ENCODE data around the gene TC2N. TPM values are rescaled to one million over a fixed set of nuclear protein-coding genes. Genes with fewer than 3 reads are reported as not detected.

TC2N gene
- total and polyA plus RNA-seq, 2 of the 4 experiments (the other 2 are of a cell fraction) = 0.03 to 0.18 TPM

DNA sequence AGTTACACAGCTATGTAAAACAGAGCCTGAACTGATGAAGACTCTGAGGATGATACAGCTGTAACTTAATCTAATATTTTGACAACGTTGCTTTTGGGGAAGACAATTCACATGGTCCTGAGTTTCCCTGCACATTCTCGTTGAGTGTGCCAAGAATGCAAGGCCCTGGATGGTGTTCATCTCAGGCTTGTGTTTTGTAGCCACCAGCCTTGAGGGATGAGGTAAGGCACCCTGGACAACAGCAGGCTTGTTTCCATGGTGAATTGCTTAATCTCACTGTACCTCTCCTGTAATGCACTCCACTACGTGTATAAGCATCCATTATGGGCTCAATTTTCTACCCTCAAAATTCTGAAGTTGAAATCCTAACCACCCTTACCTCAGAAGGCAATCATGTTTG is 137.6 kb downstream of the TC2N start:
- Histone ChIP-seq H3K4me1 (ENCODE audit: control insufficient read depth, insufficient read depth, low read length) (no peaks in the 10 kb centered on the region), H3K56ac (ENCODE audit: extremely low read depth, insufficient read depth, low read length) (no peak overlapping the region), H2AFZ (replicated peaks; ENCODE audit: low read length, poor library complexity) (no peak overlapping the region), H3K4ac (ENCODE audit: low read depth, low read length) (no peak overlapping the region), H3K36me3 (ENCODE audit: control insufficient read depth, insufficient read depth, low read length) (no peaks in the 10 kb centered on the region), H3K27me3 (ENCODE audit: control insufficient read depth, insufficient read depth, low read length) (no peaks in the 10 kb centered on the region), H4K5ac (ENCODE audit: low read depth, low read length) (no peak overlapping the region), H3K4me3 (ENCODE audit: insufficient read depth, low read depth, low read length) (no peak overlapping the region), H3K9me3 (ENCODE audit: control insufficient read depth, insufficient read depth, low read length) (no peaks in the 10 kb centered on the region), H3K4me2 (ENCODE audit: low read depth, low read length) (no peak overlapping the region), H4K8ac (ENCODE audit: low read depth in 2 of 2, low read length in 2 of 2) (no peak overlapping the region), H3K23ac (ENCODE audit: low read depth, low read length) (no peak overlapping the region), H2BK5ac (ENCODE audit: low read depth, low read length, poor library complexity, severe bottlenecking) (no peak overlapping the region), H2AK5ac (ENCODE audit: low read depth, low read length) (no peak overlapping the region), H2AK9ac (replicated peaks; ENCODE audit: low read depth, low read length, poor library complexity) (no peak overlapping the region), H2BK15ac (ENCODE audit: low read depth, low read length) (no peak overlapping the region), H2BK20ac (ENCODE audit: low read depth, low read length) (no peak overlapping the region), H4K91ac (ENCODE audit: insufficient read depth, low read depth, low read length) (no peak overlapping the region), H3K9me1 (ENCODE audit: insufficient read depth, low read length) (no peaks in the 10 kb centered on the region), H4K20me1 (ENCODE audit: insufficient read depth, low read length) (no peaks in the 10 kb centered on the region), H3K79me1 (ENCODE audit: low read depth in 1 of 2, low read length in 2 of 2) (no peaks in the 10 kb centered on the region), H2BK120ac (ENCODE audit: low read depth, low read length) (no peak overlapping the region), H3K18ac (ENCODE audit: low read depth, low read length) (no peak overlapping the region), H3K27ac (ENCODE audit: insufficient read depth, low read length) (no peak overlapping the region), H3K9ac (ENCODE audit: low read depth, low read length) (no peak overlapping the region), H3K14ac (replicated peaks; ENCODE audit: low read depth, low read length) (no peak overlapping the region)
- ChIA-PET CTCF (no interaction called here), POLR2A (ENCODE audit: unreplicated experiment) (no interaction called here)
- intact Hi-C loops (cut with micrococcal nuclease) (no loop called here), dilution Hi-C loops (cut with HindIII; ENCODE audit: low sequenced_read_pairs, unreplicated experiment) (no loop called here), in situ Hi-C loops (cut with MboI; ENCODE audit: low sequenced_read_pairs) (no loop called here)
- no peak for DNase-seq
- ATAC-seq (ENCODE audit: low read depth) = no peak
- TF ChIP-seq, protein P1, sequence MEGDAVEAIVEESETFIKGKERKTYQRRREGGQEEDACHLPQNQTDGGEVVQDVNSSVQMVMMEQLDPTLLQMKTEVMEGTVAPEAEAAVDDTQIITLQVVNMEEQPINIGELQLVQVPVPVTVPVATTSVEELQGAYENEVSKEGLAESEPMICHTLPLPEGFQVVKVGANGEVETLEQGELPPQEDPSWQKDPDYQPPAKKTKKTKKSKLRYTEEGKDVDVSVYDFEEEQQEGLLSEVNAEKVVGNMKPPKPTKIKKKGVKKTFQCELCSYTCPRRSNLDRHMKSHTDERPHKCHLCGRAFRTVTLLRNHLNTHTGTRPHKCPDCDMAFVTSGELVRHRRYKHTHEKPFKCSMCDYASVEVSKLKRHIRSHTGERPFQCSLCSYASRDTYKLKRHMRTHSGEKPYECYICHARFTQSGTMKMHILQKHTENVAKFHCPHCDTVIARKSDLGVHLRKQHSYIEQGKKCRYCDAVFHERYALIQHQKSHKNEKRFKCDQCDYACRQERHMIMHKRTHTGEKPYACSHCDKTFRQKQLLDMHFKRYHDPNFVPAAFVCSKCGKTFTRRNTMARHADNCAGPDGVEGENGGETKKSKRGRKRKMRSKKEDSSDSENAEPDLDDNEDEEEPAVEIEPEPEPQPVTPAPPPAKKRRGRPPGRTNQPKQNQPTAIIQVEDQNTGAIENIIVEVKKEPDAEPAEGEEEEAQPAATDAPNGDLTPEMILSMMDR (conservative IDR thresholded peaks at IDR 0.05; ENCODE audit: low read depth, low read length) = no peak
- TF ChIP-seq BHLHE40 (IDR thresholded peaks at IDR 0.05; ENCODE audit: low read depth, low read length) (no peak), MAFK (IDR thresholded peaks at IDR 0.05; ENCODE audit: low read depth, low read length) (no peak), MXI1 (IDR thresholded peaks at IDR 0.05; ENCODE audit: borderline replicate concordance, low read depth, low read length) (no peak), NFE2L2 (IDR thresholded peaks at IDR 0.05; ENCODE audit: low read depth, low read length) (no peak), CEBPB (IDR thresholded peaks at IDR 0.05; ENCODE audit: low read depth, low read length) (no peak), MAZ (IDR thresholded peaks at IDR 0.05; ENCODE audit: borderline replicate concordance, low read depth, low read length) (no peak), SMC3 (IDR thresholded peaks at IDR 0.05; ENCODE audit: low read depth, low read length) (no peak), RFX5 (IDR thresholded peaks at IDR 0.05; ENCODE audit: low read depth, low read length) (no peak), RAD21 (IDR thresholded peaks at IDR 0.05; ENCODE audit: low read length) (no peak), RCOR1 (IDR thresholded peaks at IDR 0.05; ENCODE audit: insufficient replicate concordance, low read length) (no peak), POLR2A (IDR thresholded peaks at IDR 0.05; ENCODE audit: low read depth, low read length) (no peak)
- TF ChIP-seq, protein P2, sequence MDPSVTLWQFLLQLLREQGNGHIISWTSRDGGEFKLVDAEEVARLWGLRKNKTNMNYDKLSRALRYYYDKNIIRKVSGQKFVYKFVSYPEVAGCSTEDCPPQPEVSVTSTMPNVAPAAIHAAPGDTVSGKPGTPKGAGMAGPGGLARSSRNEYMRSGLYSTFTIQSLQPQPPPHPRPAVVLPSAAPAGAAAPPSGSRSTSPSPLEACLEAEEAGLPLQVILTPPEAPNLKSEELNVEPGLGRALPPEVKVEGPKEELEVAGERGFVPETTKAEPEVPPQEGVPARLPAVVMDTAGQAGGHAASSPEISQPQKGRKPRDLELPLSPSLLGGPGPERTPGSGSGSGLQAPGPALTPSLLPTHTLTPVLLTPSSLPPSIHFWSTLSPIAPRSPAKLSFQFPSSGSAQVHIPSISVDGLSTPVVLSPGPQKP (IDR thresholded peaks at IDR 0.05; ENCODE audit: borderline replicate concordance, low read depth, low read length) = no peak
- BruUV-seq (replicated peaks) = no TSS peak
- WGBS, 2 experiments (ENCODE audit: extremely low coverage in 2 of 2, insufficient read length in 1 of 2) = no CpG with 5 or more reads among the region's 3 CpGs
